Measurements from ENCODE around the gene ARSI. TPM values are rescaled to one million over a fixed set of nuclear protein-coding genes. Genes with fewer than 3 reads are reported as not detected.

Gene ARSI
- total and polyA plus RNA-seq, 2 of the 13 experiments (the other 11 are each of a cell fraction or from before 2014, with no cell fraction given) = 4.2 to 33.9 TPM

DNA sequence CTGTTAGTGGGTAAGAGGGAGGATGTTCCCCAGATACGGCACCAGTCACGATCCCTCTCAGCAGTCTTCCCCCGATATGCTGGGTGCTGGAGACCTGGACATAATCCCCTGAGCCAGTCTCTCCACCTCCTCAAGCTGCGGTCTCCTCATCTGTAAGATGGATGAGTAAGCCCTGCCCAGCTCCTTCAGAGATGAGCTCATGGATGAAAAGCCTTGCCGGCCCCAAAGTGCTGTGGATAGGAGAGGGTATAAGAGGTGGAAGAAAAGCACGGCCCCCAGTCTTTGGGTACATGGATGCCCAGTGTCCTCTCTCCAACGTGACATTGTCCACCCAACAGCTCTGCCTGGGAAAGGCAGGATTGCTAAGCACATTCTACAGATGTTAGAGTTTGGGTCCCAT lies 17.6 kb downstream of the ARSI start:
- DNase-seq (ENCODE audit: low spot score) = no peak
- intact Hi-C loops (cut with micrococcal nuclease; ENCODE audit: unreplicated experiment) (no loop called here), in situ Hi-C loops (cut with HindIII; ENCODE audit: extremely low pct_ligation_motif_present, low pct_unique_long_range_greater_than_20kb) (no loop called here)
- Histone ChIP-seq H3K27ac (ENCODE audit: extremely low read length, insufficient read depth, low read length) (no peak overlapping the region), H3K9ac (ENCODE audit: insufficient read depth, low read depth, low read length) (no peak overlapping the region), H3K4me2 (ENCODE audit: low read depth, low read length) (no peak overlapping the region), H3K27me3 (ENCODE audit: control insufficient read depth in 1 of 2, insufficient read depth in 2 of 2, low read length in 2 of 2) (peaks cover 2 to 73% of the 10 kb centered on the region in 2 experiments; a peak in 4 of 5 replicates), H3K4me1 (ENCODE audit: insufficient read depth, low read length) (peaks cover 7% of the 10 kb centered on the region; the same call in 1 of the 2 replicates), H2AFZ (ENCODE audit: low read length) (no peak overlapping the region), H3K79me2 (ENCODE audit: insufficient read depth, low read length) (no peaks in the 10 kb centered on the region), H3K4me3 (replicated peaks in 1 of 3; ENCODE audit: insufficient read depth in 1 of 3, low read depth in 2 of 3, low read length in 3 of 3) (no peak overlapping the region), H4K20me1 (ENCODE audit: insufficient read depth, low read length) (no peaks in the 10 kb centered on the region), H3K36me3 (replicated peaks in 1 of 2; ENCODE audit: control insufficient read depth in 1 of 2, insufficient read depth in 2 of 2, low read length in 2 of 2) (no peaks in the 10 kb centered on the region), H3K9me3 (ENCODE audit: low read length) (no peaks in the 10 kb centered on the region)
- CTCF ChIA-PET (ENCODE audit: low intra/inter-chr PET ratio, low total read pairs) = no interaction called here
- no peak for ATAC-seq
- 27% methylated on average over 5 of the region's 7 CpGs for WGBS (ENCODE audit: low lambda C conversion rate)
- POLR2A ChIA-PET = no interaction called here
- no peak for FAIRE-seq
- no TSS peak for BruUV-seq (replicated peaks)
- TF ChIP-seq ZFAT (CRISPR knock-in tag; conservative IDR thresholded peaks at IDR 0.05) = no peak
- TF ChIP-seq ZNF138 (CRISPR knock-in tag; IDR thresholded peaks at IDR 0.05; ENCODE audit: low read depth) = no peak
- no peak for TF ChIP-seq AGO1 (IDR thresholded peaks at IDR 0.05; ENCODE audit: low read depth, low read length, poor library complexity, severe bottlenecking)
- no peak for TF ChIP-seq ZNF235 (CRISPR knock-in tag; IDR thresholded peaks at IDR 0.05; ENCODE audit: borderline replicate concordance)
- no peak for TF ChIP-seq ZC3H4 (CRISPR knock-in tag; IDR thresholded peaks at IDR 0.05; ENCODE audit: borderline replicate concordance)
- no peak for TF ChIP-seq ZNF788 (CRISPR knock-in tag; IDR thresholded peaks at IDR 0.05; ENCODE audit: borderline replicate concordance)
- no peak for TF ChIP-seq U2AF1 (optimal IDR thresholded peaks at IDR 0.05; ENCODE audit: low read depth, low read length)
- TF ChIP-seq ZNF484 (CRISPR knock-in tag; IDR thresholded peaks at IDR 0.05; ENCODE audit: borderline replicate concordance, low read depth) = no peak
- no peak for TF ChIP-seq HNF4A (CRISPR knock-in tag; IDR thresholded peaks at IDR 0.05)
- no peak for TF ChIP-seq FOXK2 (IDR thresholded peaks at IDR 0.05)
- TF ChIP-seq, protein P1, sequence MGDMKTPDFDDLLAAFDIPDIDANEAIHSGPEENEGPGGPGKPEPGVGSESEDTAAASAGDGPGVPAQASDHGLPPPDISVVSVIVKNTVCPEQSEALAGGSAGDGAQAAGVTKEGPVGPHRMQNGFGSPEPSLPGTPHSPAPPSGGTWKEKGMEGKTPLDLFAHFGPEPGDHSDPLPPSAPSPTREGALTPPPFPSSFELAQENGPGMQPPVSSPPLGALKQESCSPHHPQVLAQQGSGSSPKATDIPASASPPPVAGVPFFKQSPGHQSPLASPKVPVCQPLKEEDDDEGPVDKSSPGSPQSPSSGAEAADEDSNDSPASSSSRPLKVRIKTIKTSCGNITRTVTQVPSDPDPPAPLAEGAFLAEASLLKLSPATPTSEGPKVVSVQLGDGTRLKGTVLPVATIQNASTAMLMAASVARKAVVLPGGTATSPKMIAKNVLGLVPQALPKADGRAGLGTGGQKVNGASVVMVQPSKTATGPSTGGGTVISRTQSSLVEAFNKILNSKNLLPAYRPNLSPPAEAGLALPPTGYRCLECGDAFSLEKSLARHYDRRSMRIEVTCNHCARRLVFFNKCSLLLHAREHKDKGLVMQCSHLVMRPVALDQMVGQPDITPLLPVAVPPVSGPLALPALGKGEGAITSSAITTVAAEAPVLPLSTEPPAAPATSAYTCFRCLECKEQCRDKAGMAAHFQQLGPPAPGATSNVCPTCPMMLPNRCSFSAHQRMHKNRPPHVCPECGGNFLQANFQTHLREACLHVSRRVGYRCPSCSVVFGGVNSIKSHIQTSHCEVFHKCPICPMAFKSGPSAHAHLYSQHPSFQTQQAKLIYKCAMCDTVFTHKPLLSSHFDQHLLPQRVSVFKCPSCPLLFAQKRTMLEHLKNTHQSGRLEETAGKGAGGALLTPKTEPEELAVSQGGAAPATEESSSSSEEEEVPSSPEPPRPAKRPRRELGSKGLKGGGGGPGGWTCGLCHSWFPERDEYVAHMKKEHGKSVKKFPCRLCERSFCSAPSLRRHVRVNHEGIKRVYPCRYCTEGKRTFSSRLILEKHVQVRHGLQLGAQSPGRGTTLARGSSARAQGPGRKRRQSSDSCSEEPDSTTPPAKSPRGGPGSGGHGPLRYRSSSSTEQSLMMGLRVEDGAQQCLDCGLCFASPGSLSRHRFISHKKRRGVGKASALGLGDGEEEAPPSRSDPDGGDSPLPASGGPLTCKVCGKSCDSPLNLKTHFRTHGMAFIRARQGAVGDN (CRISPR knock-in tag; IDR thresholded peaks at IDR 0.05) = no peak
- no peak for TF ChIP-seq ZBTB3 (CRISPR knock-in tag; IDR thresholded peaks at IDR 0.05; ENCODE audit: borderline replicate concordance, low read depth)
- TF ChIP-seq RBFOX2 (IDR thresholded peaks at IDR 0.05; ENCODE audit: low read depth, low read length) = no peak
- TF ChIP-seq, protein P2, sequence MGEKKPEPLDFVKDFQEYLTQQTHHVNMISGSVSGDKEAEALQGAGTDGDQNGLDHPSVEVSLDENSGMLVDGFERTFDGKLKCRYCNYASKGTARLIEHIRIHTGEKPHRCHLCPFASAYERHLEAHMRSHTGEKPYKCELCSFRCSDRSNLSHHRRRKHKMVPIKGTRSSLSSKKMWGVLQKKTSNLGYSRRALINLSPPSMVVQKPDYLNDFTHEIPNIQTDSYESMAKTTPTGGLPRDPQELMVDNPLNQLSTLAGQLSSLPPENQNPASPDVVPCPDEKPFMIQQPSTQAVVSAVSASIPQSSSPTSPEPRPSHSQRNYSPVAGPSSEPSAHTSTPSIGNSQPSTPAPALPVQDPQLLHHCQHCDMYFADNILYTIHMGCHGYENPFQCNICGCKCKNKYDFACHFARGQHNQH (CRISPR knock-in tag; IDR thresholded peaks at IDR 0.05) = no peak
- TF ChIP-seq, protein P3, sequence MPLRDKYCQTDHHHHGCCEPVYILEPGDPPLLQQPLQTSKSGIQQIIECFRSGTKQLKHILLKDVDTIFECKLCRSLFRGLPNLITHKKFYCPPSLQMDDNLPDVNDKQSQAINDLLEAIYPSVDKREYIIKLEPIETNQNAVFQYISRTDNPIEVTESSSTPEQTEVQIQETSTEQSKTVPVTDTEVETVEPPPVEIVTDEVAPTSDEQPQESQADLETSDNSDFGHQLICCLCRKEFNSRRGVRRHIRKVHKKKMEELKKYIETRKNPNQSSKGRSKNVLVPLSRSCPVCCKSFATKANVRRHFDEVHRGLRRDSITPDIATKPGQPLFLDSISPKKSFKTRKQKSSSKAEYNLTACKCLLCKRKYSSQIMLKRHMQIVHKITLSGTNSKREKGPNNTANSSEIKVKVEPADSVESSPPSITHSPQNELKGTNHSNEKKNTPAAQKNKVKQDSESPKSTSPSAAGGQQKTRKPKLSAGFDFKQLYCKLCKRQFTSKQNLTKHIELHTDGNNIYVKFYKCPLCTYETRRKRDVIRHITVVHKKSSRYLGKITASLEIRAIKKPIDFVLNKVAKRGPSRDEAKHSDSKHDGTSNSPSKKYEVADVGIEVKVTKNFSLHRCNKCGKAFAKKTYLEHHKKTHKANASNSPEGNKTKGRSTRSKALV (CRISPR knock-in tag; IDR thresholded peaks at IDR 0.05) = no peak
